GM12878 (cell line): ENCODE results near the gene RIMS3. TPM values are rescaled to one million over a fixed set of nuclear protein-coding genes. Genes with fewer than 3 reads are reported as not detected.

ENCODE experiments used
- ATAC-seq: fragments of 200-7000 bp; cut with Tn5 transposase; 3 replicates; pipeline ENCODE4 v1.9.1; 2020; ENCODE audit warnings: mild to moderate bottlenecking, moderate library complexity
- BruUV-seq: library from RNA; stranded (reverse); fragments of 400-500 nt; replicated peaks from 2 replicates; lab custom pipeline; 2021; lab: Mats Ljungman, UMichigan
- CTCF ChIA-PET: fragments of 300-600 bp; sonication (Branson Sonifier 250); formaldehyde crosslinking; extraction: SDS; loops from one replicate; lab custom pipeline; 2021; ENCODE audit warnings: inconsistent platforms; lab: Yijun Ruan, JAX
- POLR2A ChIA-PET: fragments of 350-600 bp; formaldehyde crosslinking; extraction: SDS; loops from one replicate; lab custom pipeline; 2021; ENCODE audit warnings: inconsistent platforms; lab: Charles Lee
- RAD21 ChIA-PET: fragments of 300-600 bp; sonication (Branson Sonifier 250); formaldehyde crosslinking; loops from one replicate; lab custom pipeline; 2023; ENCODE audit warnings: antibody characterized with exemption; ENCODE audit not compliant: unreplicated experiment; lab: Charles Lee
- SMC1A ChIA-PET: fragments of 300-600 bp; sonication (Branson Sonifier 250); formaldehyde crosslinking; loops from one replicate; lab custom pipeline; 2023; ENCODE audit not compliant: unreplicated experiment, uncharacterized antibody; lab: Charles Lee
- DNase-seq: peaks from one replicate; pipeline ENCODE4 v3.0.0-alpha.2; 2011; ENCODE audit warnings: low read depth, low spot score
- FAIRE-seq: peaks from 3 replicates; lab custom pipeline; 2011; peaks lifted over from hg19 to GRCh38; lab: Jason Lieb, UNC
- H2AFZ ChIP-seq: 2 replicates; pipeline ENCODE4 v1.6.0; 2011; ENCODE audit warnings: low read depth, low read length, control low read depth; ENCODE audit not compliant: control insufficient read depth
- H3K27ac ChIP-seq: 2 replicates; pipeline ENCODE4 v1.5.1; 2011; ENCODE audit warnings: control low read depth; ENCODE audit not compliant: control insufficient read depth, insufficient read depth
- H3K27me3 ChIP-seq, 2 experiments: replicated peaks in 1 of 2; 2 replicates each; pipeline versions ENCODE4 v1.6.0 to v1.6.1; 2011; ENCODE audit warnings: low read length in 1 of 2; ENCODE audit not compliant: control insufficient read depth in 2 of 2, insufficient read depth in 2 of 2
- H3K36me3 ChIP-seq, 2 experiments: 2 replicates each; pipeline ENCODE4 v1.5.1; 2011; ENCODE audit warnings: low read length in 1 of 2; ENCODE audit not compliant: control insufficient read depth in 2 of 2, insufficient read depth in 2 of 2
- H3K4me1 ChIP-seq: 2 replicates; pipeline ENCODE4 v1.6.1; 2011; ENCODE audit warnings: mild to moderate bottlenecking, low read length, moderate library complexity, mixed read lengths; ENCODE audit not compliant: control insufficient read depth, insufficient read depth
- H3K4me2 ChIP-seq: 2 replicates; pipeline ENCODE4 v1.6.0; 2011; ENCODE audit warnings: control low read depth; ENCODE audit not compliant: control insufficient read depth, insufficient read depth
- H3K4me3 ChIP-seq: fragments of 200-600 bp; sonication (generic); 2 replicates; pipeline ENCODE4 v1.5.1; 2016
- H3K79me2 ChIP-seq: 2 replicates; pipeline ENCODE4 v1.6.0; 2011; ENCODE audit warnings: low read length; ENCODE audit not compliant: control insufficient read depth, insufficient read depth
- H3K9ac ChIP-seq: 2 replicates; pipeline ENCODE4 v1.8.0; 2011; ENCODE audit warnings: low read length, control low read depth, mixed read lengths; ENCODE audit not compliant: control insufficient read depth, insufficient read depth
- H3K9me3 ChIP-seq: replicated peaks from 3 replicates; pipeline ENCODE4 v1.5.1; 2011; ENCODE audit warnings: mild to moderate bottlenecking, low read length; ENCODE audit not compliant: control insufficient read depth, insufficient read depth
- H4K20me1 ChIP-seq: 2 replicates; pipeline ENCODE4 v1.6.0; 2011; ENCODE audit not compliant: control insufficient read depth, insufficient read depth
- ATF2 ChIP-seq: IDR thresholded peaks from 2 replicates; pipeline ENCODE4 v1.6.1; 2012; ENCODE audit warnings: low read length, inconsistent platforms
- CEBPB ChIP-seq, 2 experiments: fragments of 150-350 bp in 1 of 2; IDR thresholded peaks; 2 replicates each; pipeline ENCODE4 v1.6.1; 2012 to 2014; ENCODE audit warnings: low read depth in 2 of 2, low read length in 2 of 2, borderline replicate concordance in 1 of 2, inconsistent platforms in 1 of 2
- CHD2 ChIP-seq: IDR thresholded peaks from 2 replicates; pipeline ENCODE4 v1.6.1; 2011; ENCODE audit warnings: low read depth, low read length, improper control_type of control experiment, borderline replicate concordance
- E2F8 ChIP-seq: fragments of 450-650 bp; IDR thresholded peaks from 2 replicates; pipeline ENCODE4 v1.6.1; 2018; ENCODE audit warnings: mild to moderate bottlenecking, low read depth, moderate library complexity; ENCODE audit not compliant: partially characterized antibody
- ESRRA ChIP-seq: IDR thresholded peaks from 2 replicates; pipeline ENCODE4 v1.6.1; 2012; ENCODE audit warnings: mild to moderate bottlenecking, low read length, improper control_type of control experiment
- HCFC1 ChIP-seq: fragments of 150-350 bp; IDR thresholded peaks from 2 replicates; pipeline ENCODE4 v1.6.1; 2014; ENCODE audit warnings: low read length
- HDAC6 ChIP-seq: fragments of 200-600 bp; sonication (generic); IDR thresholded peaks from one replicate; pipeline ENCODE4 v1.8.0; 2017; ENCODE audit warnings: antibody characterized with exemption; ENCODE audit not compliant: unreplicated experiment
- JUND ChIP-seq: IDR thresholded peaks from 2 replicates; pipeline ENCODE4 v1.6.1; 2012; ENCODE audit warnings: low read depth, mild to moderate bottlenecking, low read length, improper control_type of control experiment, moderate library complexity
- MXI1 ChIP-seq: fragments of 150-350 bp; IDR thresholded peaks from 2 replicates; pipeline ENCODE4 v1.6.1; 2011; ENCODE audit warnings: low read depth, mild to moderate bottlenecking, inconsistent platforms, low read length, improper control_type of control experiment
- PML ChIP-seq: IDR thresholded peaks from 2 replicates; pipeline ENCODE4 v1.6.1; 2012; ENCODE audit warnings: low read length, inconsistent platforms
- RCOR1 ChIP-seq: conservative IDR thresholded peaks from 2 replicates; pipeline ENCODE4 v1.6.1; 2012; ENCODE audit warnings: low read depth, low read length, improper control_type of control experiment
- SKIL ChIP-seq: fragments of 450-650 bp; IDR thresholded peaks from 2 replicates; pipeline ENCODE4 v1.6.1; 2017; ENCODE audit warnings: mild to moderate bottlenecking, low read depth, inconsistent platforms; ENCODE audit not compliant: poor library complexity, severe bottlenecking
- SMAD1 ChIP-seq: fragments of 450-650 bp; IDR thresholded peaks from 2 replicates; pipeline ENCODE4 v1.6.1; 2018; ENCODE audit warnings: mild to moderate bottlenecking, low read depth; ENCODE audit not compliant: partially characterized antibody
- STAT3 ChIP-seq: IDR thresholded peaks from 2 replicates; pipeline ENCODE4 v1.6.1; 2011; ENCODE audit warnings: low read depth, low read length, improper control_type of control experiment
- YBX1 ChIP-seq: fragments of 450-650 bp; IDR thresholded peaks from 2 replicates; pipeline ENCODE4 v1.6.1; 2016; ENCODE audit warnings: antibody characterized with exemption
- ZNF217 ChIP-seq: fragments of 450-650 bp; IDR thresholded peaks from 2 replicates; pipeline ENCODE4 v1.6.1; 2017; ENCODE audit warnings: antibody characterized with exemption, mild to moderate bottlenecking
- WGBS: methylation state at CpG from one replicate; pipeline ENCODE4 v1.1.6; 2016; ENCODE audit warnings: low lambda C conversion rate; ENCODE audit not compliant: insufficient replicate concordance, insufficient coverage; ENCODE audit errors: missing lambda C conversion rate; 5-methylcytosine and 5-hydroxymethylcytosine counted together
- in situ Hi-C: fragments of 300-500 bp; cut with MboI; formaldehyde crosslinking; loops from 9 replicates; pipeline ENCODE4 v1.14.3; 2018; ENCODE audit warnings: mixed read lengths
- intact Hi-C: fragments of 100-400 bp; cut with micrococcal nuclease; formaldehyde crosslinking; loops from one replicate; pipeline ENCODE4 v1.14.2; 2022; ENCODE audit not compliant: unreplicated experiment
- polyA plus RNA-seq, 11 experiments: library from polyadenylated mRNA; depleted of rRNA in 4 of 11; unstranded in 6 of 11; stranded (reverse) in 5 of 11; fragments of >200 nt; fragmentation: Nextera tagmentation in 4 of 11; fragmentation: Illumina TruSeq in 1 of 11; extraction: Ambion mirVana in 4 of 11; extraction: Trizol in 1 of 11; gene quantifications; 1 replicate in 1 of 11; 2 replicates in 10 of 11; pipeline versions ENCODE4 v1.2.1 to v1.2.3, GENCODE V29; 2011 to 2016; ENCODE audit warnings: inconsistent platforms in 2 of 11, missing spikeins in 2 of 11, low read depth in 1 of 11
- total RNA-seq, 4 experiments: library from RNA; depleted of rRNA in 3 of 4; stranded (reverse); fragments of >200 nt in 3 of 4; fragmentation: Illumina TruSeq in 1 of 4; extraction: Trizol in 1 of 4; gene quantifications; 2 replicates each; pipeline versions ENCODE4 v1.2.1 to v1.2.3, GENCODE V29; 2013 to 2021

Gene RIMS3
- total and polyA plus RNA-seq, 10 of the 15 experiments (the other 5 are each of a cell fraction or from before 2014, with no cell fraction given): 0.02 to 4.7 (median 0.39) TPM

GRCh38 chr1:40687059-40687458, 21.6 kb upstream of the RIMS3 start:
- no peak for FAIRE-seq
- Histone ChIP-seq H3K79me2 (peaks cover 17% of the 10 kb centered on the region), H3K36me3 (no peaks in the 10 kb centered on the region), H2AFZ (no peak overlapping the region), H3K27ac (no peak overlapping the region)
- ChIA-PET SMC1A (interaction anchor here (7.2 kb wide), 1 partner anchor 15 kb away, joined by 108 read pairs; no protein-coding TSS in a partner anchor), POLR2A (interaction anchor here (1.4 kb wide), 1 partner anchor 79 kb away, joined by 3 read pairs; no protein-coding TSS in a partner anchor), CTCF (interaction anchor here (5.1 kb wide), 1 partner anchor 87 kb away, joined by 54 read pairs; no protein-coding TSS in a partner anchor)
- no TSS peak for BruUV-seq
- intact Hi-C loops: no loop called here
- WGBS: 94% methylated on average over 7 of the region's 7 CpGs
- no peak for TF ChIP-seq HDAC6
- TF ChIP-seq RCOR1: no peak
- TF ChIP-seq MXI1: no peak
- no peak for TF ChIP-seq E2F8
- no peak for TF ChIP-seq CEBPB (IDR thresholded peaks at IDR 0.05; ENCODE audit: borderline replicate concordance in 1 of 2, low read depth in 2 of 2, low read length in 2 of 2)
- TF ChIP-seq CHD2: no peak
- no peak for TF ChIP-seq STAT3
- no peak for TF ChIP-seq HCFC1
- TF ChIP-seq ESRRA: no peak
- TF ChIP-seq SMAD1: no peak
- TF ChIP-seq ATF2: no peak
- TF ChIP-seq SKIL: no peak
- TF ChIP-seq ZNF217: no peak
- TF ChIP-seq PML: no peak
- TF ChIP-seq YBX1: no peak
- no peak for TF ChIP-seq JUND
- TF ChIP-seq, all 136 proteins: peak for 0
- Histone ChIP-seq H3K4me1 (no peaks in the 10 kb centered on the region), H3K9me3 (no peaks in the 10 kb centered on the region), H3K4me3 (no peak overlapping the region), H4K20me1 (no peaks in the 10 kb centered on the region), H3K9ac (no peak overlapping the region), H3K27me3 (no peaks in the 10 kb centered on the region), H3K4me2 (no peak overlapping the region)
- in situ Hi-C loops: no loop called here
- DNase-seq (no peak), ATAC-seq (no peak)
- RAD21 ChIA-PET: no interaction called here
